HepG2 (cell line): ENCODE data around the gene C1QTNF1. TPM values are rescaled to one million over a fixed set of nuclear protein-coding genes. Genes with fewer than 3 reads are reported as not detected.
A peak's percentile ranks its signal among the peaks of the same experiment; 100 is the strongest.

ENCODE experiments used
- AHR ChIP-seq: IDR thresholded peaks from 2 replicates; pipeline ENCODE4 v1.6.1; 2018; ENCODE audit warnings: missing genetic modification reagents, missing compliant biosample characterization
- ARNT2 ChIP-seq: sonication (generic); formaldehyde crosslinking; IDR thresholded peaks from 2 replicates; pipeline ENCODE4 v1.8.0; 2022; ENCODE audit warnings: mild to moderate bottlenecking, low read depth, missing genetic modification reagents, moderate library complexity
- ATRX ChIP-seq: sonication (generic); formaldehyde crosslinking; IDR thresholded peaks from 2 replicates; pipeline ENCODE4 v1.4.0; 2020; ENCODE audit warnings: missing genetic modification reagents, borderline replicate concordance
- DR1 ChIP-seq: sonication (generic); formaldehyde crosslinking; IDR thresholded peaks from 2 replicates; pipeline ENCODE4 v1.8.0; 2021; ENCODE audit warnings: mild to moderate bottlenecking, missing genetic modification reagents, inconsistent platforms
- ETV6 ChIP-seq: sonication (generic); formaldehyde crosslinking; conservative IDR thresholded peaks from 2 replicates; pipeline ENCODE4 v1.4.0; 2020; ENCODE audit warnings: missing genetic modification reagents
- FIP1L1 ChIP-seq: fragments of 200-400 bp; formaldehyde crosslinking; IDR thresholded peaks from 2 replicates; pipeline ENCODE4 v1.6.1; 2018; ENCODE audit warnings: low read depth, mild to moderate bottlenecking, low read length, moderate library complexity, borderline replicate concordance; ENCODE audit not compliant: insufficient read depth
- HOXD1 ChIP-seq: sonication (generic); formaldehyde crosslinking; IDR thresholded peaks from 2 replicates; pipeline ENCODE4 v1.5.0; 2020; ENCODE audit warnings: missing genetic modification reagents
- JARID2 ChIP-seq: sonication (generic); formaldehyde crosslinking; IDR thresholded peaks from 2 replicates; pipeline ENCODE4 v1.8.1; 2023; ENCODE audit warnings: missing genetic modification reagents, inconsistent platforms; ENCODE audit not compliant: insufficient replicate concordance
- KLF16 ChIP-seq, 2 experiments: sonication (generic) in 1 of 2; formaldehyde crosslinking in 1 of 2; IDR thresholded peaks; 2 replicates each; pipeline versions ENCODE4 v1.6.1 to v1.8.0; 2016 to 2023; ENCODE audit warnings: missing genetic modification reagents in 2 of 2, missing compliant biosample characterization in 1 of 2
- MEIS2 ChIP-seq: sonication (generic); formaldehyde crosslinking; IDR thresholded peaks from 2 replicates; pipeline ENCODE4 v1.9.0; 2021; ENCODE audit warnings: mild to moderate bottlenecking, missing genetic modification reagents
- MYC ChIP-seq: sonication (generic); formaldehyde crosslinking; IDR thresholded peaks from 2 replicates; pipeline ENCODE4 v1.9.0; 2021; ENCODE audit warnings: missing genetic modification reagents, borderline replicate concordance
- SALL1 ChIP-seq: sonication (generic); formaldehyde crosslinking; IDR thresholded peaks from 2 replicates; pipeline ENCODE4 v1.8.0; 2022; ENCODE audit warnings: mild to moderate bottlenecking, missing genetic modification reagents
- SP4 ChIP-seq: sonication (generic); formaldehyde crosslinking; IDR thresholded peaks from 2 replicates; pipeline ENCODE4 v1.8.1; 2023; ENCODE audit warnings: mild to moderate bottlenecking, missing genetic modification reagents
- U2AF2 ChIP-seq: fragments of 200-400 bp; formaldehyde crosslinking; IDR thresholded peaks from 2 replicates; pipeline ENCODE4 v1.6.1; 2017; ENCODE audit warnings: low read depth, mild to moderate bottlenecking, low read length
- ZNF121 ChIP-seq: sonication (generic); formaldehyde crosslinking; IDR thresholded peaks from 2 replicates; pipeline ENCODE4 v1.5.0; 2020; ENCODE audit warnings: mild to moderate bottlenecking, missing genetic modification reagents
- ZNF180 ChIP-seq: sonication (generic); formaldehyde crosslinking; IDR thresholded peaks from 2 replicates; pipeline ENCODE4 v1.4.0; 2020; ENCODE audit warnings: low read depth, missing genetic modification reagents, borderline replicate concordance
- ZNF644 ChIP-seq: IDR thresholded peaks from 2 replicates; pipeline ENCODE4 v1.6.1; 2016; ENCODE audit warnings: low read depth
- ZNF670 ChIP-seq: sonication (generic); formaldehyde crosslinking; IDR thresholded peaks from 2 replicates; pipeline ENCODE4 v1.8.0; 2022; ENCODE audit warnings: mild to moderate bottlenecking, missing genetic modification reagents, borderline replicate concordance
- ZNF720 ChIP-seq: sonication (generic); formaldehyde crosslinking; IDR thresholded peaks from 2 replicates; pipeline ENCODE4 v1.4.0; 2020; ENCODE audit warnings: missing genetic modification reagents
- polyA plus RNA-seq, 8 experiments: library from polyadenylated mRNA; depleted of rRNA in 3 of 8; stranded (reverse) in 7 of 8; unstranded in 1 of 8; fragments of >200 nt; fragmentation: Illumina TruSeq in 4 of 8; extraction: Trizol in 4 of 8; gene quantifications; 2 replicates each; pipeline versions ENCODE4 v1.2.1 to v1.2.3, GENCODE V29; 2011 to 2016; ENCODE audit warnings: low read depth in 4 of 8, missing spikeins in 1 of 8, mixed read lengths in 1 of 8; ENCODE audit not compliant: insufficient read depth in 1 of 8
- total RNA-seq, 5 experiments: library from RNA; depleted of rRNA; stranded (reverse); fragments of >200 nt; fragmentation: Illumina TruSeq; extraction: Trizol; gene quantifications; 2 replicates each; pipeline ENCODE4 v1.2.3, GENCODE V29; 2016; ENCODE audit warnings: low read depth in 1 of 5
- TF ChIP-seq, protein P1 (sequence below): sonication (generic); IDR thresholded peaks from 2 replicates; pipeline ENCODE4 v1.6.1; 2016; ENCODE audit warnings: low read depth, borderline replicate concordance
- TF ChIP-seq, protein P2 (sequence below): sonication (generic); formaldehyde crosslinking; conservative IDR thresholded peaks from 2 replicates; pipeline ENCODE4 v1.8.0; 2022; ENCODE audit warnings: missing genetic modification reagents
- TF ChIP-seq, protein P3 (sequence below): sonication (generic); formaldehyde crosslinking; IDR thresholded peaks from 2 replicates; pipeline ENCODE4 v1.5.0; 2020; ENCODE audit warnings: missing genetic modification reagents
- TF ChIP-seq, protein P4 (sequence below): sonication (generic); formaldehyde crosslinking; IDR thresholded peaks from 2 replicates; pipeline ENCODE4 v1.8.1; 2023; ENCODE audit warnings: mild to moderate bottlenecking, inconsistent platforms, moderate library complexity, missing genetic modification reagents, borderline replicate concordance
- TF ChIP-seq, protein P5 (sequence below): sonication (generic); formaldehyde crosslinking; IDR thresholded peaks from 2 replicates; pipeline ENCODE4 v1.8.0; 2023; ENCODE audit warnings: mild to moderate bottlenecking, missing genetic modification reagents

Gene C1QTNF1
- total and polyA plus RNA-seq, 2 of the 13 experiments (the other 11 are each of a cell fraction or from before 2014, with no cell fraction given) = 0.18 to 0.86 TPM

DNA sequence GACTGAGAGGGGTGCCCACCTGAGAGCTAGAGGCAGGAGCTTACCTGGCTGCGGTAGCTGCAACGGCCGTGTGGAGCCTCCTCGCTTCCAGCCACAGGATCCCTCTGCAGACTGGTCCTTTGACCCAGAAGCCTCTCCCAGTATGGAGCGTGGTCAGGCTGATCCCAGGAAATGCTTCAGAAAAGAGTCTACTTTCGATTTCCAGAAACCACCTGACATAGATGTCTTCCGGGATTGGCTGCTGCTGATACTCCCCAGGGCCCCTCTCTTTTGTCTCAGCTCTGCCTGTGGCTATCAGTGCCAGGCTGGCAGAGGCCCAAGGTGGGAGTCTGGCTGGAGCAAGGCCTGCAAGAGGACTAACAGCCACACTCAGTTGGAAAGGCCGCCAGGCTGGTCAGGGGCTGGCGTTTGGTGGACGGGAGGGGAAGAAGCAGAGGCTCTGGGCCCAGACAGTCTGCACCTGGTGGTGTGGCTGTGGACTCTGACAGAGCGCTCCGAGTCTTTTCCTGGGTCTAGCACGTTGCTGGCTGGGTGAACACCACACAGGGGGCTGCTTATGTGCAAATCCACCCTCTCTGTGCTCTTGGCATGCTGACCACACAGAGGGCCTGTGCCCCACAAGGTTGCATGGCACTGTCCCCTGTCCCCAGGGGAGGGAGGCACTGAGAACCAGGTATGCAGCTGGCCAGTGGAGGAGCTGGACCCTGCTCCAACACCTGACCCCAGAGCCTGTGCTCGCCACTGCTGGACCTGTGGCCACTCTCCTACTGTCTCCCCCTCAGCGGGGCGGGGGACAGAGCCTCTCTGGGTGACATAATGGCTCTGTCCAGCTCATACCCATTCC lies 44.0 kb upstream of the C1QTNF1 start, which contains the start of gene LGALS3BP (continued):
- no peak; the same call in 1 of the 2 replicates for TF ChIP-seq HOXD1
- peak; percentile 92 for TF ChIP-seq ARNT2 (CRISPR knock-in tag)
- TF ChIP-seq AHR (CRISPR knock-in tag) = peak; percentile 83
- TF ChIP-seq SALL1 (CRISPR knock-in tag) = peak; percentile 82
- peak; percentile 30; the same call in 1 of the 2 replicates for TF ChIP-seq ATRX (CRISPR knock-in tag)
- no peak for TF ChIP-seq ZNF644 (CRISPR knock-in tag)
- TF ChIP-seq, protein P1, sequence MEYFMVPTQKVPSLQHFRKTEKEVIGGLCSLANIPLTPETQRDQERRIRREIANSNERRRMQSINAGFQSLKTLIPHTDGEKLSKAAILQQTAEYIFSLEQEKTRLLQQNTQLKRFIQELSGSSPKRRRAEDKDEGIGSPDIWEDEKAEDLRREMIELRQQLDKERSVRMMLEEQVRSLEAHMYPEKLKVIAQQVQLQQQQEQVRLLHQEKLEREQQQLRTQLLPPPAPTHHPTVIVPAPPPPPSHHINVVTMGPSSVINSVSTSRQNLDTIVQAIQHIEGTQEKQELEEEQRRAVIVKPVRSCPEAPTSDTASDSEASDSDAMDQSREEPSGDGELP = peak; percentile 42
- TF ChIP-seq ZNF670 = peak; percentile 79; the same call in 1 of the 2 replicates
- TF ChIP-seq, protein P2, sequence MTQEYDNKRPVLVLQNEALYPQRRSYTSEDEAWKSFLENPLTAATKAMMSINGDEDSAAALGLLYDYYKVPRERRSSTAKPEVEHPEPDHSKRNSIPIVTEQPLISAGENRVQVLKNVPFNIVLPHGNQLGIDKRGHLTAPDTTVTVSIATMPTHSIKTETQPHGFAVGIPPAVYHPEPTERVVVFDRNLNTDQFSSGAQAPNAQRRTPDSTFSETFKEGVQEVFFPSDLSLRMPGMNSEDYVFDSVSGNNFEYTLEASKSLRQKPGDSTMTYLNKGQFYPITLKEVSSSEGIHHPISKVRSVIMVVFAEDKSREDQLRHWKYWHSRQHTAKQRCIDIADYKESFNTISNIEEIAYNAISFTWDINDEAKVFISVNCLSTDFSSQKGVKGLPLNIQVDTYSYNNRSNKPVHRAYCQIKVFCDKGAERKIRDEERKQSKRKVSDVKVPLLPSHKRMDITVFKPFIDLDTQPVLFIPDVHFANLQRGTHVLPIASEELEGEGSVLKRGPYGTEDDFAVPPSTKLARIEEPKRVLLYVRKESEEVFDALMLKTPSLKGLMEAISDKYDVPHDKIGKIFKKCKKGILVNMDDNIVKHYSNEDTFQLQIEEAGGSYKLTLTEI (CRISPR knock-in tag) = no peak
- peak; percentile 81; the same call in 1 of the 2 replicates for TF ChIP-seq ETV6 (CRISPR knock-in tag)
- TF ChIP-seq, protein P3, sequence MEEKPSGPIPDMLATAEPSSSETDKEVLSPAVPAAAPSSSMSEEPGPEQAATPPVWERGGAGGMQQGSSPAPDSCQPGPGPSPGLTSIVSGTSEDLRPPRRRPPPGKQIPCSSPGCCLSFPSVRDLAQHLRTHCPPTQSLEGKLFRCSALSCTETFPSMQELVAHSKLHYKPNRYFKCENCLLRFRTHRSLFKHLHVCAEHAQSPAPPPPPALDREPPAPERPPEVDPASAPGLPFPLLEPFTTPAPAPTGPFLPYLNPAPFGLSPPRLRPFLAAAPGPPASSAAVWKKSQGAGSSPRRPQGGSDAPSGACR = peak; percentile 86; the same call in 1 of the 2 replicates
- TF ChIP-seq, protein P4, sequence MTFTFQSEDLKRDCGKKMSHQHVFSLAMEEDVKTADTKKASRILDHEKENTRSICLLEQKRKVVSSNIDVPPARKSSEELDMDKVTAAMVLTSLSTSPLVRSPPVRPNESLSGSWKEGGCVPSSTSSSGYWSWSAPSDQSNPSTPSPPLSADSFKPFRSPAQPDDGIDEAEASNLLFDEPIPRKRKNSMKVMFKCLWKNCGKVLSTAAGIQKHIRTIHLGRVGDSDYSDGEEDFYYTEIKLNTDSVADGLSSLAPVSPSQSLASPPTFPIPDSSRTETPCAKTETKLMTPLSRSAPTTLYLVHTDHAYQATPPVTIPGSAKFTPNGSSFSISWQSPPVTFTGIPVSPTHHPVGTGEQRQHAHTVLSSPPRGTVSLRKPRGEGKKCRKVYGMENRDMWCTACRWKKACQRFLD (CRISPR knock-in tag) = no peak
- TF ChIP-seq DR1 (CRISPR knock-in tag) = peak; percentile 70; the same call in 1 of the 2 replicates
- TF ChIP-seq MEIS2 (CRISPR knock-in tag) = no peak; the same call in 1 of the 2 replicates
- TF ChIP-seq ZNF720 (CRISPR knock-in tag) = peak; percentile 73; the same call in 1 of the 2 replicates
- peak; percentile 61; the same call in 1 of the 2 replicates for TF ChIP-seq U2AF2
- TF ChIP-seq KLF16 (CRISPR knock-in tag; IDR thresholded peaks at IDR 0.05) = peak in 1 of 2 experiments; percentile 74; a peak in 1 of 4 replicates
- peak; percentile 73 for TF ChIP-seq SP4 (CRISPR knock-in tag)
- no peak for TF ChIP-seq FIP1L1
- TF ChIP-seq, protein P5, sequence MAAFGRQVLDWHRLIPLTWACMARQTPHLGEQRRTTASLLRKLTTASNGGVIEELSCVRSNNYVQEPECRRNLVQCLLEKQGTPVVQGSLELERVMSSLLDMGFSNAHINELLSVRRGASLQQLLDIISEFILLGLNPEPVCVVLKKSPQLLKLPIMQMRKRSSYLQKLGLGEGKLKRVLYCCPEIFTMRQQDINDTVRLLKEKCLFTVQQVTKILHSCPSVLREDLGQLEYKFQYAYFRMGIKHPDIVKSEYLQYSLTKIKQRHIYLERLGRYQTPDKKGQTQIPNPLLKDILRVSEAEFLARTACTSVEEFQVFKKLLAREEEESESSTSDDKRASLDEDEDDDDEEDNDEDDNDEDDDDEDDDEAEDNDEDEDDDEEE (CRISPR knock-in tag) = peak; percentile 58; the same call in 1 of the 2 replicates
- TF ChIP-seq JARID2 (CRISPR knock-in tag) = peak; percentile 60
- 0 out of 2 replicates have a peak, but pooled peaks have one; percentile 0 for TF ChIP-seq ZNF121 (CRISPR knock-in tag)
- TF ChIP-seq MYC = peak; percentile 81
- TF ChIP-seq ZNF180 = no peak
